HFF-Myc (cell line): ENCODE results near the gene NME9.

Experiments
- DNase-seq: peaks from one replicate; pipeline ENCODE4 v3.0.0-alpha.2; 2011; ENCODE audit warnings: low read depth; ENCODE audit errors: extremely low read depth
- H3K4me3 ChIP-seq: replicated peaks from 2 replicates; pipeline ENCODE4 v1.5.1; 2011; ENCODE audit warnings: low read depth, mild to moderate bottlenecking, control low read depth, low read length
- TF ChIP-seq, protein P1 (sequence below): IDR thresholded peaks from 2 replicates; pipeline ENCODE4 v1.5.1; 2012; ENCODE audit warnings: mild to moderate bottlenecking, low read depth, low read length, control low read depth; ENCODE audit errors: missing control alignments

Gene NME9

DNA sequence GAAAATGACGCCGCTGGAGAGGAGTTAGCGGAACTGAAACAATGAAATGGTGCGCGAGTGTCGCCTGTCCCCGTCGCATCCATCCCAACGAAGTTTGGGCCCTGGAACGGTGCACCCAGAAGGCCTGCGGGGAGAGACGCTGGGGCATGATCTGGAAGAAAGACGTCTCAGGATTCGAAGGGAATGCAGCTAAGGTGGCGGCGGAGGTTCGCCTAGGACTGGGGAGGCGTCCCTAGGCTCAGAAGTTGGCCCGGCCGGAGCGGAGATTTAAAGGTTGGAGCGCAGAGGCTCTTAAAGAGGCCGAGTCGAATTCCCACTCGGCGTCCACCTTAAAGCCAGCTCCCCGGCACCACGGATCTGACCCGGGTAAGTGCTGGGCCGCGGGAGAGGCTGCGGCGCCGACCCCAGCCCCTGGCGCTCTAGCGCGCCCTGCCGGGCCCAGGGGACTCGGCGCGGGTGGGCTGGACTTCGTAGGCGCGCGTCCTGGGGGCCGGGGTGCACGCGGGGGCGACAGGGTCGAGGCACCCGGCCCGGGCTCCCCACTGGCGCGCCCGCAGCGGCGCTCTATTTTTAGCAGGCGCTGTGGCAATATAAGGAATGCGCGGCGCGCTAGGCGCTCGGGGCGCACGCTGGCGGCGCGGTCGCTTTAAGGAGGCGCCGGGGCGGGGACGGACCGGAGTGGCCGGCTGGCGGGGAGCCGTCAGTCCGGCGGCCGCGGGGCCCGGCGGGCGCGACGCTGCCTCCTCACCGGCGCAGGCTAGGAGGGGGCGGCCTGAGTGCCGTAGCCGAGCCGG lies 18.5 kb upstream of the NME9 start, which contains the start of gene MRAS:
TSS of gene MRAS (plus strand) at position 620 of the 794 bp plus-strand sequence. CDS start 24,305 bp downstream, outside the sequence.
- H3K4me3 ChIP-seq, result peak within 1 kb of the TSS; percentile 63
- TF ChIP-seq, protein P1, sequence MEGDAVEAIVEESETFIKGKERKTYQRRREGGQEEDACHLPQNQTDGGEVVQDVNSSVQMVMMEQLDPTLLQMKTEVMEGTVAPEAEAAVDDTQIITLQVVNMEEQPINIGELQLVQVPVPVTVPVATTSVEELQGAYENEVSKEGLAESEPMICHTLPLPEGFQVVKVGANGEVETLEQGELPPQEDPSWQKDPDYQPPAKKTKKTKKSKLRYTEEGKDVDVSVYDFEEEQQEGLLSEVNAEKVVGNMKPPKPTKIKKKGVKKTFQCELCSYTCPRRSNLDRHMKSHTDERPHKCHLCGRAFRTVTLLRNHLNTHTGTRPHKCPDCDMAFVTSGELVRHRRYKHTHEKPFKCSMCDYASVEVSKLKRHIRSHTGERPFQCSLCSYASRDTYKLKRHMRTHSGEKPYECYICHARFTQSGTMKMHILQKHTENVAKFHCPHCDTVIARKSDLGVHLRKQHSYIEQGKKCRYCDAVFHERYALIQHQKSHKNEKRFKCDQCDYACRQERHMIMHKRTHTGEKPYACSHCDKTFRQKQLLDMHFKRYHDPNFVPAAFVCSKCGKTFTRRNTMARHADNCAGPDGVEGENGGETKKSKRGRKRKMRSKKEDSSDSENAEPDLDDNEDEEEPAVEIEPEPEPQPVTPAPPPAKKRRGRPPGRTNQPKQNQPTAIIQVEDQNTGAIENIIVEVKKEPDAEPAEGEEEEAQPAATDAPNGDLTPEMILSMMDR, result peak; percentile 43
- DNase-seq, result no peak

- H3K4me3 ChIP-seq, result no peak overlapping the region
- DNase-seq, result no peak
- TF ChIP-seq, protein P1, result no peak
Measured at GRCh38 chr3:138344754-138345153, 15.1 kb upstream of the NME9 start.

- H3K4me3 ChIP-seq, result no peak overlapping the region
- DNase-seq, result no peak
- TF ChIP-seq, protein P1, result no peak
Measured at GRCh38 chr3:138340511-138340910, 10.9 kb upstream of the NME9 start.

GRCh38 chr3:138338811-138339210 lies 9.2 kb upstream of the NME9 start:
- no peak for DNase-seq
- H3K4me3 ChIP-seq, result no peak overlapping the region
- TF ChIP-seq, protein P1, result no peak

- H3K4me3 ChIP-seq, result no peak overlapping the region
- TF ChIP-seq, protein P1, result no peak
- DNase-seq, result no peak
Measured at GRCh38 chr3:138338244-138338643, 8.6 kb upstream of the NME9 start.

DNA sequence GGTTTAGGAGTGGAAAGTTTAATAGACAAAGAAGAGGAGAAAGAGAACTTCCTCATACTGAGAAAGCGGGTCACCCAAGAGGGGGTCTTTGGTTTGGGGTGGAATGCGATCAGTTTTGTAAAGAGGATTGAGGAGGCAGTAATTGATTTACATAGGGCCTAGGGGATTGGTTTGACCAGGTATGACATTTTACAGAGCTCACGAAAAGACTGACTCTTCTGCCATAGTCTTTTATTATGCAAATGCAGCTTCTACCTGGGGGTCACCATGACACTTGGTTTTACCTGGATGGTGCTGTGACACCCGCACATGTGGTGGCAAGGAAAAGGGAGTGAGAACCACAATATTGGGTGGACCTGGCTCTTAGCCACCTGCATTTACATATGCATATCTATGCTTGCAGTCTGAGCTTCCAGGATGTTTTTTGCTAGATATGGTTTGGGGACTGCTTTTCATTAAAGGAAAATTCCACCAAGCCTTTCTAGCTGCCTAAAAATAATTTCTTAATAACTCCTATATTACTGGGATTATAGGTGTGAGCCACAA lies 6.9 kb upstream of the NME9 start:
- no peak overlapping the region for H3K4me3 ChIP-seq
- DNase-seq, result no peak
- TF ChIP-seq, protein P1, result no peak
